ENCODE measurements around the gene BFSP2. TPM values are rescaled to one million over a fixed set of nuclear protein-coding genes. Genes with fewer than 3 reads are reported as not detected.

Gene BFSP2
- total and polyA plus RNA-seq, 2 of the 4 experiments (the other 2 are of a cell fraction), result not detected

GRCh38 chr3:133374708-133375402 is 25.0 kb upstream of the BFSP2 start:
- intact Hi-C loops (cut with micrococcal nuclease) (no loop called here), in situ Hi-C loops (cut with MboI; ENCODE audit: low sequenced_read_pairs) (no loop called here), dilution Hi-C loops (cut with HindIII; ENCODE audit: low sequenced_read_pairs, unreplicated experiment) (no loop called here)
- Histone ChIP-seq H3K36me3 (ENCODE audit: control insufficient read depth, insufficient read depth, low read length) (no peaks in the 10 kb centered on the region), H3K4ac (ENCODE audit: low read depth, low read length) (no peak overlapping the region), H4K91ac (ENCODE audit: insufficient read depth, low read depth, low read length) (no peak overlapping the region), H3K9ac (ENCODE audit: low read depth, low read length) (no peak overlapping the region), H2AK9ac (replicated peaks; ENCODE audit: low read depth, low read length, poor library complexity) (no peak overlapping the region), H3K9me1 (ENCODE audit: insufficient read depth, low read length) (no peaks in the 10 kb centered on the region), H3K23ac (ENCODE audit: low read depth, low read length) (no peak overlapping the region), H3K27ac (ENCODE audit: insufficient read depth, low read length) (no peak overlapping the region), H2BK20ac (ENCODE audit: low read depth, low read length) (no peak overlapping the region), H2AK5ac (ENCODE audit: low read depth, low read length) (no peak overlapping the region), H3K56ac (ENCODE audit: extremely low read depth, insufficient read depth, low read length) (no peak overlapping the region), H4K5ac (ENCODE audit: low read depth, low read length) (no peak overlapping the region), H3K4me2 (ENCODE audit: low read depth, low read length) (no peak overlapping the region), H4K20me1 (ENCODE audit: insufficient read depth, low read length) (no peaks in the 10 kb centered on the region), H3K4me1 (ENCODE audit: control insufficient read depth, insufficient read depth, low read length) (no peaks in the 10 kb centered on the region), H2BK5ac (ENCODE audit: low read depth, low read length, poor library complexity, severe bottlenecking) (no peak overlapping the region), H2AFZ (replicated peaks; ENCODE audit: low read length, poor library complexity) (no peak overlapping the region), H3K9me3 (ENCODE audit: control insufficient read depth, insufficient read depth, low read length) (no peaks in the 10 kb centered on the region), H3K27me3 (ENCODE audit: control insufficient read depth, insufficient read depth, low read length) (no peaks in the 10 kb centered on the region), H3K4me3 (ENCODE audit: insufficient read depth, low read depth, low read length) (no peak overlapping the region), H3K14ac (replicated peaks; ENCODE audit: low read depth, low read length) (no peak overlapping the region; the same call in 1 of the 2 replicates), H3K79me1 (ENCODE audit: low read depth in 1 of 2, low read length in 2 of 2) (peaks cover 0 to 3% of the 10 kb centered on the region in 2 experiments; a peak in 1 of 4 replicates), H2BK120ac (ENCODE audit: low read depth, low read length) (no peak overlapping the region), H4K8ac (ENCODE audit: low read depth in 2 of 2, low read length in 2 of 2) (no peak overlapping the region), H2BK15ac (ENCODE audit: low read depth, low read length) (no peak overlapping the region), H3K18ac (ENCODE audit: low read depth, low read length) (no peak overlapping the region)
- TF ChIP-seq MXI1 (IDR thresholded peaks at IDR 0.05; ENCODE audit: borderline replicate concordance, low read depth, low read length), result no peak
- TF ChIP-seq CEBPB (IDR thresholded peaks at IDR 0.05; ENCODE audit: low read depth, low read length), result no peak
- TF ChIP-seq SMC3 (IDR thresholded peaks at IDR 0.05; ENCODE audit: low read depth, low read length), result no peak
- TF ChIP-seq RAD21 (IDR thresholded peaks at IDR 0.05; ENCODE audit: low read length), result no peak
- TF ChIP-seq MAZ (IDR thresholded peaks at IDR 0.05; ENCODE audit: borderline replicate concordance, low read depth, low read length), result no peak
- TF ChIP-seq FOS (IDR thresholded peaks at IDR 0.05; ENCODE audit: low read depth, low read length), result no peak
- no peak for TF ChIP-seq POLR2A (IDR thresholded peaks at IDR 0.05; ENCODE audit: low read depth, low read length)
- no peak for TF ChIP-seq BHLHE40 (IDR thresholded peaks at IDR 0.05; ENCODE audit: low read depth, low read length)
- no peak for TF ChIP-seq MAFK (IDR thresholded peaks at IDR 0.05; ENCODE audit: low read depth, low read length)
- no peak for TF ChIP-seq CHD1 (IDR thresholded peaks at IDR 0.05; ENCODE audit: low read depth, low read length)
- no peak for TF ChIP-seq RFX5 (IDR thresholded peaks at IDR 0.05; ENCODE audit: low read depth, low read length)
- TF ChIP-seq RCOR1 (IDR thresholded peaks at IDR 0.05; ENCODE audit: insufficient replicate concordance, low read length), result no peak
- TF ChIP-seq NFE2L2 (IDR thresholded peaks at IDR 0.05; ENCODE audit: low read depth, low read length), result no peak
- TF ChIP-seq CTCF (conservative IDR thresholded peaks at IDR 0.05; ENCODE audit: low read depth, low read length), result no peak
- no peak for TF ChIP-seq USF2 (IDR thresholded peaks at IDR 0.05; ENCODE audit: low read depth, low read length)
- TF ChIP-seq ELK1 (IDR thresholded peaks at IDR 0.05; ENCODE audit: borderline replicate concordance, low read depth, low read length), result no peak
- WGBS, 2 experiments (ENCODE audit: extremely low coverage in 2 of 2, insufficient read length in 1 of 2), result no CpG with 5 or more reads among the region's 4 CpGs
- no peak for DNase-seq
- ATAC-seq (ENCODE audit: low read depth), result no peak
- ChIA-PET CTCF (interaction anchor here (1.1 to 1.6 kb wide), 3 partner anchors 26 to 644 kb away, joined by 3 read pairs; no protein-coding TSS in a partner anchor), POLR2A (ENCODE audit: unreplicated experiment) (no interaction called here)
- no TSS peak for BruUV-seq (replicated peaks)
